Common myeloid progenitor, CD34-positive (primary cell): Measurements from ENCODE around the gene MAP4K4.
"Not testable (repeated sequence)": the region's sequence is repeated elsewhere in the genome, so short reads cannot be mapped to it uniquely, and the experiment has no call there.

Source experiments
- CTCF ChIA-PET: fragments of 350-600 bp; sonication (Branson Sonifier 250); formaldehyde crosslinking; loops from one replicate; lab custom pipeline; 2021; ENCODE audit warnings: antibody characterized with exemption; lab: Charles Lee
- POLR2A ChIA-PET: fragments of 350-600 bp; sonication (Branson Sonifier 250); formaldehyde crosslinking; loops from one replicate; lab custom pipeline; 2021; ENCODE audit warnings: antibody characterized with exemption; lab: Charles Lee
- DNase-seq, 3 donors: peaks; one replicate each; pipeline versions ENCODE4 v3.0.0 to v3.0.0-alpha.2; 2013
- H3K27ac ChIP-seq, 2 experiments: 1 replicate in 1 of 2; 2 replicates in 1 of 2; pipeline ENCODE4 v1.7.0; 2013; ENCODE audit warnings: inconsistent platforms in 2 of 2, low read length in 2 of 2, mild to moderate bottlenecking in 2 of 2, low read depth in 1 of 2, moderate library complexity in 1 of 2; ENCODE audit not compliant: severe bottlenecking in 2 of 2, insufficient read depth in 1 of 2, poor library complexity in 1 of 2
- H3K27me3 ChIP-seq, 5 experiments: replicated peaks in 2 of 5; 1 replicate in 3 of 5; 2 replicates in 2 of 5; pipeline versions ENCODE4 v1.6.1 to v1.7.0; 2013; ENCODE audit warnings: low read length in 4 of 5, mild to moderate bottlenecking in 2 of 5, moderate library complexity in 2 of 5, inconsistent platforms in 1 of 5; ENCODE audit not compliant: insufficient read depth in 5 of 5, control insufficient read depth in 4 of 5
- H3K36me3 ChIP-seq, 4 experiments: 1 replicate in 2 of 4; 2 replicates in 2 of 4; pipeline versions ENCODE4 v1.6.1 to v1.7.0; 2013; ENCODE audit warnings: low read length in 3 of 4, control low read depth in 1 of 4, mild to moderate bottlenecking in 1 of 4; ENCODE audit not compliant: control insufficient read depth in 4 of 4, insufficient read depth in 4 of 4
- H3K4me1 ChIP-seq, 4 experiments: 1 replicate in 3 of 4; 2 replicates in 1 of 4; pipeline versions ENCODE4 v1.6.1 to v1.7.1; 2013; ENCODE audit warnings: low read length in 3 of 4, mild to moderate bottlenecking in 3 of 4, control low read depth in 1 of 4, inconsistent platforms in 1 of 4, moderate library complexity in 1 of 4; ENCODE audit not compliant: control insufficient read depth in 4 of 4, insufficient read depth in 4 of 4; ENCODE audit errors: control extremely low read depth in 1 of 4
- H3K4me3 ChIP-seq, 7 experiments: 1 replicate in 4 of 7; 2 replicates in 3 of 7; pipeline versions ENCODE4 v1.5.1 to v1.7.0; 2013; ENCODE audit warnings: mild to moderate bottlenecking in 7 of 7, low read length in 6 of 7, moderate library complexity in 6 of 7, inconsistent platforms in 2 of 7, low read depth in 2 of 7, control low read depth in 1 of 7; ENCODE audit not compliant: insufficient read depth in 4 of 7, control insufficient read depth in 1 of 7; ENCODE audit errors: extremely low read depth in 1 of 7
- H3K9me3 ChIP-seq, 5 experiments: 1 replicate in 4 of 5; 2 replicates in 1 of 5; pipeline versions ENCODE4 v1.6.1 to v1.7.1; 2013; ENCODE audit warnings: low read length in 4 of 5, mild to moderate bottlenecking in 2 of 5, inconsistent platforms in 1 of 5, low read depth in 1 of 5, moderate library complexity in 1 of 5; ENCODE audit not compliant: control insufficient read depth in 4 of 5, insufficient read depth in 2 of 5; ENCODE audit errors: control extremely low read depth in 1 of 5
- WGBS: methylation state at CpG from one replicate; pipeline ENCODE4 v1.1.5; 2013; ENCODE audit not compliant: insufficient coverage; 5-methylcytosine and 5-hydroxymethylcytosine counted together

MAP4K4 gene

DNA sequence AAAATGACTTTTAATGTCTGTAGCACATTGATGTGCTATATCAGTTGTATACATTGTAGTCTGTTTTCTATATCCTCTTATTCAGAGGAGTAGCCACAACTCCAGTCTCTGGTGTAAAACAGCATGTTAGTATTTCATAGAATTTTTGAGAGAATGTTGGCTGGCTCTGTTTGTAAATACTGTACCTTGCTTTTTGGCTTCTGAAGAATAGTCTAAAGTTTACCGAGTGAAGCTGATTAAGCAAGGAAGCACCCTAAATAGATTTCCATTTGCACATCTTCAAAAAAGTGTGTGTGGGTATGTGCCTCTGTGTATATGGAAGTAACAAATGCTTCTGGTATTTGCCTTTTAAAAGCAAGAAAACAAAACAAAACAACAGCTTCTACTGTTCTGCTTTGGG, 50.5 kb downstream of the MAP4K4 start:
- H3K27me3 ChIP-seq = no peaks in the 10 kb centered on the region
- peaks cover 0 to 48% (median 9%) of the 10 kb centered on the region in 4 experiments for H3K4me1 ChIP-seq
- no peaks in the 10 kb centered on the region for H3K9me3 ChIP-seq
- WGBS = no CpG with 5 or more reads among the region's 1 CpG
- H3K27ac ChIP-seq = no peak overlapping the region
- ChIA-PET CTCF (no interaction called here), POLR2A (no interaction called here)
- peak overlapping the region in 1 of 7 experiments; percentile 2 for H3K4me3 ChIP-seq
- no peaks in the 10 kb centered on the region for H3K36me3 ChIP-seq
- DNase-seq = no peak

DNA sequence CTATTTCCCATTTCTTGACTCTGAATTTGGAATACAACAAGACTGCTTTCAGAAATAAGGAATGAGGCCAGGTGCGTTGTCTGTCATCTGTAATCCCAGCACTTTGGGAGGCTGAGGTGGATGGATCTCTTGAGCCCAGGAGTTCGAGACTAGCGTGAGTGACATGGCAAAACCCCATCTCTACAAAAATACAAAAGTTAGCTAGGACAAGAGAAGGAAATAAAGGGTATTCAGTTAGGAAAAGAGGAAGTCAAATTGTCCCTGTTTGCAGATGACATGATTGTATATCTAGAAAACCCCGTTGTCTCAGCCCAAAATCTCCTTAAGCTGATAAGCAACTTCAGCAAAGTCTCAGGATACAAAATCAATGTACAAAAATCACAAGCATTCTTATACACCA, 51.0 kb downstream of the MAP4K4 start:
- CTCF ChIA-PET, H3K27ac ChIP-seq, H3K9me3 ChIP-seq, H3K27me3 ChIP-seq, POLR2A ChIA-PET, DNase-seq, H3K36me3 ChIP-seq: not testable (repeated sequence)
- H3K4me1 ChIP-seq = peaks cover 0 to 44% (median 7%) of the 10 kb centered on the region in 4 experiments
- no CpG with 5 or more reads among the region's 4 CpGs for WGBS
- H3K4me3 ChIP-seq = peak overlapping the region in 1 of 7 experiments; percentile 2

DNA sequence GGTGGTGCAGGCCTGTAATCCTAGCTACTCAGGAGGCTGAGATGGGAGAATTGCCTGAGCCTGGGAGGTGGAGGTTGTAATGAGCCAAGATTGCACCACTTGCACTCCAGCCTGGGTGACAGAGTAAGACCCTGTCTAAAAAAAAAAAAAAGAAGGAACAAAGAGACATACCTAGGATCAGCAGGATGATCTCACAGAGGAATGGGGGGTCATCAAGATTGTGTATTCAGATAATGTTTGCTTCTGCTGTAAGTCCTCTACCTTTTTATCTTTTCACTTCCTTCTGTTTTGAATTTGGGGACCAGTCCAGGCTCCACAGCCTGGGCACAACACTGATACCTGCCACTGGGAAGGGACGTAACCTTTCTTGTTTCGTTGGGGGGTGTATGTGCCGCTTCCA, 53.2 kb downstream of the MAP4K4 start:
- no peak overlapping the region for H3K27ac ChIP-seq
- no peaks in the 10 kb centered on the region for H3K36me3 ChIP-seq
- DNase-seq = no peak
- no peaks in the 10 kb centered on the region for H3K27me3 ChIP-seq
- H3K9me3 ChIP-seq = no peaks in the 10 kb centered on the region
- peaks cover 0 to 50% (median 7%) of the 10 kb centered on the region in 4 experiments for H3K4me1 ChIP-seq
- ChIA-PET CTCF (no interaction called here), POLR2A (interaction anchor here (0.6 kb wide), 1 partner anchor 32 kb away, joined by 3 read pairs; no protein-coding TSS in a partner anchor)
- no peak overlapping the region for H3K4me3 ChIP-seq
- no CpG with 5 or more reads among the region's 3 CpGs for WGBS

DNA sequence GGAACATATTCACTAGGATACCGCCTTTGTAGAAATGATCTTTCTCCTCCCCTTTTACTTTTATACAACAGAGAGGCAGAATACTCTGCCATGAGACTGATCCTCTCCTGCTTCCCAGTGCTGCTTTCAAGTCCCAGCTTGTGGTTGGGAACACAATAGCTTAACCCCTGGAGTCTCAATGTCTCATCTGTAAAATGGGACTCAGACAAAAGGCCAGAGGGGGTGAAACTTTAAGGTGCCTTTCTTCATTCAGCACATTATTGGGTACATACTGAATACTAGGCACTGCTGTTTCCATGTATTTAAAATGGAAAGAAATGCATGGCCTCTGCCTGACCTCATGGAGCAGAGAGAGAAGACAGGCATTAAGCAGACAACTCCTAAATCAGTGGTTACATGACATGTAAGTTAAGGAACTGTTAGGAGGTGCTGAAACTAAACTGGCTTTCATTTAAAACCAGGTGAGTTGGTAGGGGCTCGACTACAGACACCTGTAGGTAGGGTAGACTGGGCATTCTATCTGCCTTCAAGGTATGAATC, 53.8 kb downstream of the MAP4K4 start:
- H3K4me3 ChIP-seq = no peak overlapping the region
- H3K27me3 ChIP-seq = no peaks in the 10 kb centered on the region
- 86% methylated on average over 2 of the region's 2 CpGs for WGBS
- DNase-seq = no peak
- ChIA-PET CTCF (interaction anchor here (0.7 kb wide), 1 partner anchor 410 kb away, joined by 3 read pairs; no protein-coding TSS in a partner anchor), POLR2A (no interaction called here)
- no peaks in the 10 kb centered on the region for H3K9me3 ChIP-seq
- peaks cover 0 to 44% (median 5%) of the 10 kb centered on the region in 4 experiments for H3K4me1 ChIP-seq
- H3K36me3 ChIP-seq = no peaks in the 10 kb centered on the region
- peak overlapping the region in 1 of 2 experiments; percentile 1 for H3K27ac ChIP-seq

DNA sequence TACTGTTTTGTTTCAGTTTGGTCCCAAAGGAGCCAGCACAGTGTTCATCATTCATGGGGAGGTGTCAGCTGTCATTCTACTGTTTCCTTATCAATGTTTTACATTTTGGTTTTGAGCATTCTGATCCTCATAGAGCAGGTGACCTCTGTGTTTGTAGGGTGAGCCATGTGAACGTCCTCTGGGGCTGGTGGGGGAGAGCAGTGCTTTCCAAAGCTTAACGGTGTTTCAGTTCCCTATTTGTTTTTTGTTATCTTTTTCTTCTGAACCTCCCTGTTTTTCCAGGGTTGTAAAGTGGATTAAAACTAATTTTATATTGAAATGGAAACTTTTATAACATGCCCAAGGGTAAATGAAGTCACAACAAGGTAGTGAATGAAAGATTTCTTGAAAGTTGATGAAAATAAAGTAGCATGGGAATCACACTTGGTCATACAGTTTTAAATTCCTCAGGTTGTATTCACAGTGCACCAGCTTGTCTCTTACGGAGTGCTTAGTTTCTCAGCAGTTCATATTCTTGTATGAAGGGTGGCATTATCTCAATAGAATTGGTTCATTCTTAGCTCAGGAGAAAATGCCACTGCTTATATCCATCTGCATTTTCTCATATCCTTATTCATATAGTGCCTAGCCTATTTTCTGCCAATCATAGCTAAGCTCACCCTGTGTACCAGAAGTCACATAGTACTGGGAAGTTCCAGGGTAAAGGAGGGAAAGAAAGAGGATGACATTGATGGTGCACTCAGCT, 54.5 kb downstream of the MAP4K4 start:
- no peaks in the 10 kb centered on the region for H3K27me3 ChIP-seq
- no peaks in the 10 kb centered on the region for H3K9me3 ChIP-seq
- ChIA-PET POLR2A (no interaction called here), CTCF (interaction anchor here (0.7 to 2.1 kb wide), 2 partner anchors 18 to 410 kb away, joined by 3 to 5 read pairs; no protein-coding TSS in a partner anchor)
- H3K36me3 ChIP-seq = no peaks in the 10 kb centered on the region
- H3K4me1 ChIP-seq = peaks cover 0 to 39% (median 5%) of the 10 kb centered on the region in 4 experiments
- DNase-seq = no peak
- 100% methylated on average over 1 of the region's 3 CpGs for WGBS
- no peak overlapping the region for H3K4me3 ChIP-seq
- no peak overlapping the region for H3K27ac ChIP-seq

DNA sequence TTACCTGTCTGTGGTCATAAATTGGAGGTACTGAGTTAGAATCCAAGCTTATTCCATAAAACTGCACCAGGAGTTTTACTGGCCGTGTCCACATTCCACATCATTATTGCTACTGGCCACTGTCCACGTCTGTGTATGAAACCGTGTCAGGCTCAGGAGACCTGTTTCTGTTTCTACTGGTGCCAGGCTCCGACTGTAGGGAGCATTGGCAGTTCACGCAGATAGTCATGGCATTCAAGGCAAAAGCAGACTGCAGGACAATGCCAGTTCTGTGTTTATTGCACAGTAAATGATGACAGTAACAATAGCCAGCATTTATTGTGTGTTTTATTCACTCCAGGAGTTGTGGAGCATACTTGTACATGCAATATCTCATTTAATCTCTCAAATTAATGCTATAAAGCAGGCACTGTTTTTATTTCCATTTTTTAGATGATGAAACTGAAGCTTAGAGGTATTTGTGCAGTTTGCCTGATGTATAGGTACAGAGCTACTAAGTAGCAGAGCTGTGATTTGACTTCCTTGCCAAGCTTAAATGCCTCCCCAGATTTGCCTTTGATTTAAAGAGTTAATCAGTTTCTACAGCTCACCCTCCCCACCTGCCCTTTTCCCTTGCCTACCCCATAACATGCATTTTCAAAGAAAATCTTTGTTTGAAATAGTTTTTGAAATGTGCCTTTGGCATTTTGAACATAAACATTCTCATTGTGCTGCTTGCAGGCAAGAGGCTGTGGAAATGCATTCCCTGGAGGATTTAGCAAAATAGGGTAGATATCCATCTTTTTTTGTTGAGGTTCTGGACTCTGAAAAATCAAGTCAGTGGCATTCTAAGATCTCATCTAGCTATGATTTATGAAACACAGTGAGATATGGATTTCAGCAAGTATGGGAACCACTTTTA, 55.5 kb downstream of the MAP4K4 start:
- Histone ChIP-seq H3K4me1 (peaks cover 2 to 39% (median 6%) of the 10 kb centered on the region in 4 experiments), H3K9me3 (no peaks in the 10 kb centered on the region), H3K4me3 (no peak overlapping the region), H3K36me3 (no peaks in the 10 kb centered on the region), H3K27me3 (no peaks in the 10 kb centered on the region), H3K27ac (no peak overlapping the region)
- ChIA-PET POLR2A (no interaction called here), CTCF (interaction anchor here (1.0 to 2.1 kb wide), 3 partner anchors 9 to 69 kb away, joined by 3 to 5 read pairs (median 4); no protein-coding TSS in a partner anchor)
- WGBS = 98% methylated on average over 5 of the region's 5 CpGs
- no peak for DNase-seq
